Activated naive CD4-positive, alpha-beta T cell treated with anti-CD3 and anti-CD28 coated beads, Interleukin-2, amount 50 U/mL, for 24 hours (primary cell): ENCODE measurements around the gene RUFY1.
A peak's percentile ranks its signal among the peaks of the same experiment; 100 is the strongest.

Experiments used
- H3K27ac Mint-ChIP-seq: one replicate; pipeline ENCODE4 v1.8.0; 2021; ENCODE audit warnings: mild to moderate bottlenecking, mixed read lengths
- H3K27me3 Mint-ChIP-seq: one replicate; pipeline ENCODE4 v1.8.0; 2021; ENCODE audit warnings: mixed read lengths
- H3K36me3 Mint-ChIP-seq: one replicate; pipeline ENCODE4 v1.8.0; 2021; ENCODE audit warnings: mixed read lengths
- H3K4me1 Mint-ChIP-seq: one replicate; pipeline ENCODE4 v1.8.0; 2021; ENCODE audit warnings: mixed read lengths
- H3K4me3 Mint-ChIP-seq: one replicate; pipeline ENCODE4 v1.8.0; 2021; ENCODE audit warnings: mild to moderate bottlenecking, mixed read lengths
- H3K9me3 Mint-ChIP-seq: one replicate; pipeline ENCODE4 v1.8.0; 2021; ENCODE audit warnings: mixed read lengths

The RUFY1 gene

GRCh38 chr5:179568721-179569120 lies 18.4 kb downstream of the RUFY1 start:
- H3K4me3 Mint-ChIP-seq = no peak overlapping the region
- H3K27ac Mint-ChIP-seq = peak overlapping the region; percentile 81
- no peaks in the 10 kb centered on the region for H3K9me3 Mint-ChIP-seq
- peaks cover 18% of the 10 kb centered on the region for H3K36me3 Mint-ChIP-seq
- H3K27me3 Mint-ChIP-seq = no peaks in the 10 kb centered on the region
- no peaks in the 10 kb centered on the region for H3K4me1 Mint-ChIP-seq

- H3K9me3 Mint-ChIP-seq = no peaks in the 10 kb centered on the region
- H3K36me3 Mint-ChIP-seq = peaks cover 19% of the 10 kb centered on the region
- H3K4me1 Mint-ChIP-seq = no peaks in the 10 kb centered on the region
- H3K27ac Mint-ChIP-seq = no peak overlapping the region
- no peak overlapping the region for H3K4me3 Mint-ChIP-seq
- no peaks in the 10 kb centered on the region for H3K27me3 Mint-ChIP-seq
Measured at GRCh38 chr5:179572386-179572785, 22.0 kb downstream of the RUFY1 start.

DNA sequence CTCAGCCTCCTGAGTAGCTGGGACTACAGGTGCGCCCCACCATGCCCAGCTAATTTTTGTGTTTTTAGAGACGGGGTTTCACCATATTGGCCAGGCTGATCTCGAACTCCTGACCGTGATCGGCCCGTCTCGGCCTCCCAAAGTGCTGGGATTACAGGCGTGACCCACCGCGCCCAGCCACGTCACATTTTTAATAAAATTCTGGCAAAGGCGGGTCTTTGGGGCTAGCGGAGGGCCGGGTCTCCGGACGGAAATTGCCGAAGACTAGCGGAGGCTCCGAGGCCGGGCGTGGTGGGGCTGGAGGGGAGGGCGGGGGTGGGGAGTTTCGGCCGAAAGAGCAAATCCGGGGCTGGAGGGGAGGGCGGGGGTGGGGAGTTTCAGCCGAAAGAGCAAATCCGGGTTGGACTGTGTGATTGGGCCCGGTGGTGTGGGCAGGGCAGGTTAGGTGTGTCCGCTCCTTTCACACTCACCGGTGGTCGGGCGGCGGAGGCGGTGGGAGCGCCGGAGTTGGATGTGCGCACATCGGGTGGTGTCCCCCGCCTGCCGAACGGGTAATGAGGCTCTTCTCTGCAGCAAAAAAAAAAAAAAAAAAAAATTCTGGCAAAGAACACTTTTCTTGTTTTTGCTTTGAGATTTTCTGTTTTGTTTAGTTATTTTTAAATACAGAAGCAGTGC lies 27.1 kb downstream of the RUFY1 start:
- no peak overlapping the region for H3K4me3 Mint-ChIP-seq
- H3K9me3 Mint-ChIP-seq = no peaks in the 10 kb centered on the region
- peaks cover 8% of the 10 kb centered on the region for H3K36me3 Mint-ChIP-seq
- no peak overlapping the region for H3K27ac Mint-ChIP-seq
- H3K27me3 Mint-ChIP-seq = no peaks in the 10 kb centered on the region
- H3K4me1 Mint-ChIP-seq = no peaks in the 10 kb centered on the region

- no peaks in the 10 kb centered on the region for H3K27me3 Mint-ChIP-seq
- no peaks in the 10 kb centered on the region for H3K9me3 Mint-ChIP-seq
- H3K27ac Mint-ChIP-seq = no peak overlapping the region
- no peak overlapping the region for H3K4me3 Mint-ChIP-seq
- H3K36me3 Mint-ChIP-seq = peaks cover 10% of the 10 kb centered on the region
- H3K4me1 Mint-ChIP-seq = no peaks in the 10 kb centered on the region
Measured at GRCh38 chr5:179585941-179586401, 35.6 kb downstream of the RUFY1 start.

DNA sequence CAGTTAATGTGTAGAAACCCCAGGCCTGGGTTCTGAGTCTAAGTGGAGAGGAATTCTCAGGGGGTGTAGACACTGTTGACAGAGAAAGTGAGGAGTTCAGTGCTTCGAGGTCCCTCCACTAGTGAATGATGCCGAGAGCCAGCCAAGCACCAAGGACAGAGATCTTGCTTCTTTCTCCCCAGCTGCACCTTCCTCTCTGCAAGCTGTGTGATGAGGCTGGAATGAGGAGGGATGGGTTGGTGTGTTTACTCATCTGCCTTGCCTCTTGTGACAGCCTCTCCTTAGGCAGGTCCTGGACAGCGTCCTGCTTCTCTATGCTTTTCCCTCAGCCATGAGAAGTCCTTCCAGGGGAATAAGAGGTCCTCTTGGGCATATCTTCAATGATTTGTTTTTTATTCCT lies 37.8 kb downstream of the RUFY1 start:
- Mint-ChIP-seq H3K4me1 (no peaks in the 10 kb centered on the region), H3K9me3 (no peaks in the 10 kb centered on the region), H3K27ac (no peak overlapping the region), H3K4me3 (no peak overlapping the region), H3K27me3 (no peaks in the 10 kb centered on the region), H3K36me3 (peaks cover 17% of the 10 kb centered on the region)

- Mint-ChIP-seq H3K27me3 (no peaks in the 10 kb centered on the region), H3K4me1 (no peaks in the 10 kb centered on the region)
Measured at GRCh38 chr5:179595916-179596315, 45.6 kb downstream of the RUFY1 start.

GRCh38 chr5:179596421-179596820 lies 46.1 kb downstream of the RUFY1 start:
- H3K27ac Mint-ChIP-seq = no peak overlapping the region
- peaks cover 17% of the 10 kb centered on the region for H3K36me3 Mint-ChIP-seq
- H3K27me3 Mint-ChIP-seq = no peaks in the 10 kb centered on the region
- H3K4me1 Mint-ChIP-seq = no peaks in the 10 kb centered on the region
- no peaks in the 10 kb centered on the region for H3K9me3 Mint-ChIP-seq
- H3K4me3 Mint-ChIP-seq = no peak overlapping the region

More at GRCh38 chr5:179595916-179596315, 45.6 kb downstream of the RUFY1 start:
- H3K4me3 Mint-ChIP-seq = no peak overlapping the region
- H3K9me3 Mint-ChIP-seq = no peaks in the 10 kb centered on the region
- H3K36me3 Mint-ChIP-seq = peaks cover 17% of the 10 kb centered on the region
- no peak overlapping the region for H3K27ac Mint-ChIP-seq

- H3K4me1 Mint-ChIP-seq = no peaks in the 10 kb centered on the region
- peak overlapping the region; percentile 51 for H3K27ac Mint-ChIP-seq
- no peak overlapping the region for H3K4me3 Mint-ChIP-seq
- no peaks in the 10 kb centered on the region for H3K27me3 Mint-ChIP-seq
- peaks cover 7% of the 10 kb centered on the region for H3K36me3 Mint-ChIP-seq
- no peaks in the 10 kb centered on the region for H3K9me3 Mint-ChIP-seq
Measured at GRCh38 chr5:179599100-179599499, 48.7 kb downstream of the RUFY1 start.

GRCh38 chr5:179599566-179599965 lies 49.2 kb downstream of the RUFY1 start:
- no peak overlapping the region for H3K27ac Mint-ChIP-seq
- H3K9me3 Mint-ChIP-seq = no peaks in the 10 kb centered on the region
- peaks cover 7% of the 10 kb centered on the region for H3K36me3 Mint-ChIP-seq
- H3K4me1 Mint-ChIP-seq = no peaks in the 10 kb centered on the region
- no peak overlapping the region for H3K4me3 Mint-ChIP-seq
- H3K27me3 Mint-ChIP-seq = no peaks in the 10 kb centered on the region

DNA sequence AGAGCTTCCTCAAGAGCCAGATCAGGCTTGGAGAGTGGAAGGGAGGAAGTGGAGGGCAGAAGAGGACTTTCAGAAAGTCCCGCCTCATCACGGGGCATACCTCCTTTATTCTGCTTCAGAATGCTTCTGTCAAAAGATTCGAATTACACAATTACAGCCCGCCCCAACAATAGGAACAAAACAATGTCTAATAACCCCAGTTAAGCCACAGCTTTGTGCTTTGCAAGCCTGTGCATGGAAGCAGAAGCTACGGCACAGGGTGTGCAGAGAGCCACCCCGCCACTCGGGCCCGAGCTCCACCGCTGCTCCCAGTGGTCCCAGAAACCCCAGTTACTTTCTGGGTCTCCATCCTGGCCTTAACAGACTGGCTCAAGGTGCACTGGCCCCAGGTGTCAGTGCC lies 49.6 kb downstream of the RUFY1 start:
- Mint-ChIP-seq H3K27me3 (no peaks in the 10 kb centered on the region), H3K27ac (no peak overlapping the region), H3K4me3 (no peak overlapping the region), H3K4me1 (no peaks in the 10 kb centered on the region), H3K36me3 (peaks cover 7% of the 10 kb centered on the region), H3K9me3 (no peaks in the 10 kb centered on the region)

DNA sequence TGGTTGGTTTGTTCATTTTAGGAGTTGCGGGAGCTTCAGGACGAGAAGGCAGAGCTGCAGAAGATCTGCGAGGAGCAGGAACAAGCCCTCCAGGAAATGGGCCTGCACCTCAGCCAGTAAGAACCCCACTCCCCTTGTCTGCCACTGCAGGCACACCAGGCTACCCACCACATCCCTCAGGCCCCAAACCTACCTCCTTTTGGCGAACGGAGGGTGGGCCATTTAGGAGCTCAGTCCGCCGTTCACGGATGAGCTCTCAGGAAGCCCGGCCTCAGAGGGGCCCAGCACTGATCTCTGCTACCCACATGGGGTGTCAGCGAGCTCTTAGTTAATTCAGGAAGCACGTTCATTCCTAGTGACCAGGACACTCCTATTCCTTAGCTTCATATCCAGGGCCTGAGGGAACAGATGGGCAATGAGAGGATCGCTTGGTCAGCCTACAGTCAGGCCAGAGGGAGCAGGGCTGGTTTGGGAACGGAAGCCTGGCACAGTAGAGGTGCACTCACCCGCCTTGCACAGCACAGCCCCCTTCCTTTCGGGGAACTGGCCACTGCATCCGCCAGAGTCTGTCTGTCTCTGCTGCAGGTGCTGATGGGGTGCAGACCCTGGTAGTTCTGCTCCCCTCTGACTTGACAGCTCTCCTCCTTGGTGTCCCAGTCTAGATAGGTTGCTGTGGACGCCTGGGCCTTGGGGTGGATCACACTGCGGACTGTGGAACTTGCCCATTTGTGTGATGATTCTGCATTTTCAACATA lies 51.7 kb downstream of the RUFY1 start:
- Mint-ChIP-seq H3K36me3 (peaks cover 9% of the 10 kb centered on the region), H3K9me3 (no peaks in the 10 kb centered on the region), H3K27me3 (no peaks in the 10 kb centered on the region), H3K27ac (no peak overlapping the region), H3K4me3 (no peak overlapping the region), H3K4me1 (no peaks in the 10 kb centered on the region)

GRCh38 chr5:179603308-179603707 lies 53.0 kb downstream of the RUFY1 start:
- Mint-ChIP-seq H3K9me3 (no peaks in the 10 kb centered on the region), H3K4me1 (peaks cover 9% of the 10 kb centered on the region), H3K4me3 (no peak overlapping the region), H3K27ac (no peak overlapping the region), H3K36me3 (peaks cover 8% of the 10 kb centered on the region), H3K27me3 (no peaks in the 10 kb centered on the region)

GRCh38 chr5:179605026-179605833 lies 54.9 kb downstream of the RUFY1 start:
- Mint-ChIP-seq H3K36me3 (peaks cover 7% of the 10 kb centered on the region), H3K4me3 (no peak overlapping the region), H3K4me1 (peaks cover 22% of the 10 kb centered on the region), H3K9me3 (no peaks in the 10 kb centered on the region), H3K27me3 (no peaks in the 10 kb centered on the region), H3K27ac (no peak overlapping the region)

DNA sequence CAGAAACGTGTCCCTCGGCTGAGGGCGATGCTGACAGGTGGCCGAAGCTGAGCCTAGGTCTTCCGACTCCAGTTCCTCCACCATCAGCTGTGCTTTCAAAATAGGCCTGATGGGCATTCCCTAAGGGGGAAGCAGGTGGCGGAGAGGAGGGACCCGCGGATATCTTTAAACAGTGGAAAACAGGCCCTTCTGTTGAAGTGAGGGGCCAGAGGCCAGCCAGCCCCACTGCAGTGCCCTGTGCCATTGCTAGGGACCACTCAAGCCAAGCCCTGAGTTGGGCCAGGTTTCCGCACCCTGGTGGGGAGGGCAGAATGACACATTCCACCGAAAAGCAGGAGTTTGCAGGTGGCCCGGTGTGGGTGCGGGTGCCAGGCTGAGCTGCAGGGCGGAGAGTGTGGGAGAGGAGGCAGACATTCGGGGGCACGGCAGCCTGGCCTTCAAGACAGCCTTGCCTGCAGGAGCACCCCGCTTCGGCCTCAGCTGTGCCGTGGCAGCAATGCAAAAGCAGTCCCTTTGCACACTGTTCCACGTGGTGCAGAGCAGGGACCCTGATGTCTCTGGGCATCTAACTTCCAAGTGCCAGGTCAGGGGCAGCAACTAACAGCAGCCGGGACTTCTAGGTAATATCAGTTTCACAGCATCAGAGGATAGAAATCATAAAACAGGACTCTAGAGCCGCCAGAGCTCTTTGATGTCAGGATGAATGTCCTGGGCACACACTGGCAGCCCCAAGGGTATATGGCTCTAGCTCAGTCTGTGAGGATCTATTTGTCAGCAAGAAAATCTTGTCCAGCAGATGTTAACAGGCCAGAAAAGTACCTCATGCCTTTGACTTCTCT lies 55.9 kb downstream of the RUFY1 start:
- H3K4me3 Mint-ChIP-seq = no peak overlapping the region
- no peaks in the 10 kb centered on the region for H3K9me3 Mint-ChIP-seq
- peaks cover 29% of the 10 kb centered on the region for H3K4me1 Mint-ChIP-seq
- peaks cover 11% of the 10 kb centered on the region for H3K36me3 Mint-ChIP-seq
- H3K27me3 Mint-ChIP-seq = no peaks in the 10 kb centered on the region
- peak overlapping the region; percentile 74 for H3K27ac Mint-ChIP-seq

- H3K27ac Mint-ChIP-seq = no peak overlapping the region
- H3K9me3 Mint-ChIP-seq = no peaks in the 10 kb centered on the region
- peaks cover 14% of the 10 kb centered on the region for H3K36me3 Mint-ChIP-seq
- H3K4me1 Mint-ChIP-seq = peaks cover 33% of the 10 kb centered on the region
- no peak overlapping the region for H3K4me3 Mint-ChIP-seq
- H3K27me3 Mint-ChIP-seq = no peaks in the 10 kb centered on the region
Measured at GRCh38 chr5:179606910-179607159, 56.5 kb downstream of the RUFY1 start.
